ENCODE measurements around the gene GJA4.

DNA sequence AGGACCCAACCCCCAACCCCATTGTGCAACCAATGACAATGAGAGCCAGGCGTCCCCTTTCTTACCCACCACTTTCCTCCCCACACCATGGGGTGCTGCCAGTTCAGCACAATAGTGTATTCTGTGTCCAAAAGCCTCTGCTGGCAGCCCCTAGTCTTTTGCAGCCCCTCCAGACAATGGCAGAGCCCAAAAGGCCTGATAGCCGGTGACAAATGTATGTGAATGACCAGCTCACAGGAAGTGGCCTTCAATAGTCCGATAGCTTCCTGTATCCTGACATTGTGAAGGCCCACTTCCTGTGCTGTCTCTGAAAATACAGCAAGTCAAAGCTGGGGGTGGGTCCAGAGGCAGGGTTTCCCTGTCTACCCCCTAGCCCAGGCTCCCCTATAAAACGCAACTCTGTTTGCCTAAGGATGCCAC lies 50.2 kb downstream of the GJA4 start:
- TF ChIP-seq, protein P1, sequence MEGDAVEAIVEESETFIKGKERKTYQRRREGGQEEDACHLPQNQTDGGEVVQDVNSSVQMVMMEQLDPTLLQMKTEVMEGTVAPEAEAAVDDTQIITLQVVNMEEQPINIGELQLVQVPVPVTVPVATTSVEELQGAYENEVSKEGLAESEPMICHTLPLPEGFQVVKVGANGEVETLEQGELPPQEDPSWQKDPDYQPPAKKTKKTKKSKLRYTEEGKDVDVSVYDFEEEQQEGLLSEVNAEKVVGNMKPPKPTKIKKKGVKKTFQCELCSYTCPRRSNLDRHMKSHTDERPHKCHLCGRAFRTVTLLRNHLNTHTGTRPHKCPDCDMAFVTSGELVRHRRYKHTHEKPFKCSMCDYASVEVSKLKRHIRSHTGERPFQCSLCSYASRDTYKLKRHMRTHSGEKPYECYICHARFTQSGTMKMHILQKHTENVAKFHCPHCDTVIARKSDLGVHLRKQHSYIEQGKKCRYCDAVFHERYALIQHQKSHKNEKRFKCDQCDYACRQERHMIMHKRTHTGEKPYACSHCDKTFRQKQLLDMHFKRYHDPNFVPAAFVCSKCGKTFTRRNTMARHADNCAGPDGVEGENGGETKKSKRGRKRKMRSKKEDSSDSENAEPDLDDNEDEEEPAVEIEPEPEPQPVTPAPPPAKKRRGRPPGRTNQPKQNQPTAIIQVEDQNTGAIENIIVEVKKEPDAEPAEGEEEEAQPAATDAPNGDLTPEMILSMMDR (IDR thresholded peaks at IDR 0.05; ENCODE audit: control extremely low read depth in 1 of 3, insufficient read depth in 1 of 3, low read depth in 1 of 3, low read length in 3 of 3): no peak
- no peak for TF ChIP-seq HDAC2 (IDR thresholded peaks at IDR 0.05; ENCODE audit: borderline replicate concordance in 1 of 2, low read depth in 2 of 2, low read length in 2 of 2)
